ENCODE measurements around the gene MYB. TPM values are rescaled to one million over a fixed set of nuclear protein-coding genes. Genes with fewer than 3 reads are reported as not detected.

MYB gene
- total RNA-seq, 1 donor from 2014 or later, result 0.83 TPM

DNA sequence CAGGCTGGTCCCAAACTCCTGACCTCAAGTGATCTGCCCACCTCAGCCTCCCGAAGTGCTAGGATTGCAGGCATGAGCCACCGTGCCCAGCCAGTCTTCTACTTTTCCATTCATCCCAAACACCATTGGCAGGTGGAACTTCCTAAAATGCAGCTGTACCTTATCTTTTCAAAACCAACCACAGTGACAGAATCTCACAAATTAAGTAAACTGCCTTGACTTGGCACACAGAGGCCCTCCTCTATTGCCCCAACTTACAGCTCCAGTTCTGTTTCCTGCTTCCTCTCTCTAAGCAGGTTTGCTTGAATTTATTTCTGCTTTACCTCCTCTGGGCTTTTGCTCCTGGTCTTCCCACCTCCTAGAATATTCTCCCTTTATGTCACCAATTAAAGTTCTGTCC lies 7.6 kb downstream of the MYB start:
- TF ChIP-seq, protein P1, sequence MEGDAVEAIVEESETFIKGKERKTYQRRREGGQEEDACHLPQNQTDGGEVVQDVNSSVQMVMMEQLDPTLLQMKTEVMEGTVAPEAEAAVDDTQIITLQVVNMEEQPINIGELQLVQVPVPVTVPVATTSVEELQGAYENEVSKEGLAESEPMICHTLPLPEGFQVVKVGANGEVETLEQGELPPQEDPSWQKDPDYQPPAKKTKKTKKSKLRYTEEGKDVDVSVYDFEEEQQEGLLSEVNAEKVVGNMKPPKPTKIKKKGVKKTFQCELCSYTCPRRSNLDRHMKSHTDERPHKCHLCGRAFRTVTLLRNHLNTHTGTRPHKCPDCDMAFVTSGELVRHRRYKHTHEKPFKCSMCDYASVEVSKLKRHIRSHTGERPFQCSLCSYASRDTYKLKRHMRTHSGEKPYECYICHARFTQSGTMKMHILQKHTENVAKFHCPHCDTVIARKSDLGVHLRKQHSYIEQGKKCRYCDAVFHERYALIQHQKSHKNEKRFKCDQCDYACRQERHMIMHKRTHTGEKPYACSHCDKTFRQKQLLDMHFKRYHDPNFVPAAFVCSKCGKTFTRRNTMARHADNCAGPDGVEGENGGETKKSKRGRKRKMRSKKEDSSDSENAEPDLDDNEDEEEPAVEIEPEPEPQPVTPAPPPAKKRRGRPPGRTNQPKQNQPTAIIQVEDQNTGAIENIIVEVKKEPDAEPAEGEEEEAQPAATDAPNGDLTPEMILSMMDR (IDR thresholded peaks at IDR 0.05), result no peak
- H3K36me3 Mint-ChIP-seq (ENCODE audit: unreplicated experiment), result no peaks in the 10 kb centered on the region
- H3K27me3 Mint-ChIP-seq (ENCODE audit: unreplicated experiment), result no peaks in the 10 kb centered on the region
- no peak overlapping the region for H3K4me3 Mint-ChIP-seq (ENCODE audit: unreplicated experiment)
- H3K4me1 Mint-ChIP-seq (ENCODE audit: unreplicated experiment), result peaks cover 3% of the 10 kb centered on the region
- DNase-seq (ENCODE audit: extremely low spot score, unreplicated experiment), result no peak
- H3K9me3 Mint-ChIP-seq (ENCODE audit: unreplicated experiment), result no peaks in the 10 kb centered on the region
- H3K27ac Mint-ChIP-seq (ENCODE audit: unreplicated experiment), result no peak overlapping the region

DNA sequence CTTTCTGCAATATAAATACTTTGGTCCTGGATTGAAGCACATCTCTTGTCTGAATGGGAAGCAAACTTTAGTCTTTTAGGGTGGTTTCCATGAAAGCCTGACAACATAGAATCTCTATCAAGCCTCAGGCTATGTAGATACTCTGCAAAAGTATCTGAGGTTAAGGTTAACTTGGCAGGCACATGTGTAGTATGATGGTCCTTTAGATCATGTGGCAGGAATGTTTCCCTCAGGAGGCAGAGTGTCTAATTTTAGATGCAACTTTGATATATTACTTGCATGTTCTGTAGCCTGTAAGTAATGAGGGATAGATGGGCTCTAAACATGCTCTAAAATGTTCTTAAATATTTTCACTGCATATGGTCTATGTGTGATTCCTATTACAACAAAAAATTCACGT lies 8.2 kb downstream of the MYB start:
- H3K27me3 Mint-ChIP-seq (ENCODE audit: unreplicated experiment), result no peaks in the 10 kb centered on the region
- no peak for DNase-seq (ENCODE audit: extremely low spot score, unreplicated experiment)
- H3K4me1 Mint-ChIP-seq (ENCODE audit: unreplicated experiment), result no peaks in the 10 kb centered on the region
- TF ChIP-seq, protein P1 (IDR thresholded peaks at IDR 0.05), result no peak
- H3K27ac Mint-ChIP-seq (ENCODE audit: unreplicated experiment), result no peak overlapping the region
- no peaks in the 10 kb centered on the region for H3K9me3 Mint-ChIP-seq (ENCODE audit: unreplicated experiment)
- H3K36me3 Mint-ChIP-seq (ENCODE audit: unreplicated experiment), result no peaks in the 10 kb centered on the region
- no peak overlapping the region for H3K4me3 Mint-ChIP-seq (ENCODE audit: unreplicated experiment)

DNA sequence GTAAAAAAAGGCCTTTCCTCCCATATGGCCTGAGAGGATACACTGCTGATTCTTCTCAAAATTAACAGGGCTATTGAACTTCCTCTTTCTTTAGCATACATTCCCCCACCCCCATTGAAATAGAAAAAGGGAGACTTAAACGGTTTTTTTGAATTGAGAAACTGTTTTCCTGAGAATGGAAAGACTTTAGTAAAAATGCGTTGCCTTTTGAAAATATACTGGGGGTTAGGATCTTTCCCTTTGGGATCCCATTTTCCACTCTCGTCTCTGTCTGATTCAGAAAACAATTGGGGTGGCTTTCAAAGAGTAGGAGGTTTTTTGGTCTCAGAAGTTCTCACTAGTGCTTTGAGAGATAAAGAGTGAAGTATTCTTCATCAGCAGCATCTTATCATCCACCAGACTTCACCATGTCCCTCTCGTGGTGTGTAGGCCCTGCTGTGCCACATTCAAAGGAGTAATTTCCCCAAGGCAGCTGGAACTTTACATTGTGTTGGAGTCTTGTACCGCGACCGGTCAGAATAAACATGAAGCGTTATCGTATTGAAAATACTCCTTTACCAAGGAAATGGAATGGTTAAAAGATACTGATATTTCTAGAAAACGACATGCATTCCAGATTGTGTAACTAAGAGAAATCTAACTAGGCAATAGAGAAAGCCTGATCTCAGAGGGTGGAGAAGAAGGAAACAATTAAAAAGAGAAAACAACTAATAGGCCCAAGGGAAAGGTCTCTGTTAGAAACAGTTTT lies 10.6 kb downstream of the MYB start:
- Mint-ChIP-seq H3K27me3 (ENCODE audit: unreplicated experiment) (no peaks in the 10 kb centered on the region), H3K27ac (ENCODE audit: unreplicated experiment) (no peak overlapping the region), H3K4me1 (ENCODE audit: unreplicated experiment) (no peaks in the 10 kb centered on the region), H3K4me3 (ENCODE audit: unreplicated experiment) (no peak overlapping the region), H3K9me3 (ENCODE audit: unreplicated experiment) (no peaks in the 10 kb centered on the region), H3K36me3 (ENCODE audit: unreplicated experiment) (no peaks in the 10 kb centered on the region)
- TF ChIP-seq, protein P1 (IDR thresholded peaks at IDR 0.05), result no peak
- no peak for DNase-seq (ENCODE audit: extremely low spot score, unreplicated experiment)

DNA sequence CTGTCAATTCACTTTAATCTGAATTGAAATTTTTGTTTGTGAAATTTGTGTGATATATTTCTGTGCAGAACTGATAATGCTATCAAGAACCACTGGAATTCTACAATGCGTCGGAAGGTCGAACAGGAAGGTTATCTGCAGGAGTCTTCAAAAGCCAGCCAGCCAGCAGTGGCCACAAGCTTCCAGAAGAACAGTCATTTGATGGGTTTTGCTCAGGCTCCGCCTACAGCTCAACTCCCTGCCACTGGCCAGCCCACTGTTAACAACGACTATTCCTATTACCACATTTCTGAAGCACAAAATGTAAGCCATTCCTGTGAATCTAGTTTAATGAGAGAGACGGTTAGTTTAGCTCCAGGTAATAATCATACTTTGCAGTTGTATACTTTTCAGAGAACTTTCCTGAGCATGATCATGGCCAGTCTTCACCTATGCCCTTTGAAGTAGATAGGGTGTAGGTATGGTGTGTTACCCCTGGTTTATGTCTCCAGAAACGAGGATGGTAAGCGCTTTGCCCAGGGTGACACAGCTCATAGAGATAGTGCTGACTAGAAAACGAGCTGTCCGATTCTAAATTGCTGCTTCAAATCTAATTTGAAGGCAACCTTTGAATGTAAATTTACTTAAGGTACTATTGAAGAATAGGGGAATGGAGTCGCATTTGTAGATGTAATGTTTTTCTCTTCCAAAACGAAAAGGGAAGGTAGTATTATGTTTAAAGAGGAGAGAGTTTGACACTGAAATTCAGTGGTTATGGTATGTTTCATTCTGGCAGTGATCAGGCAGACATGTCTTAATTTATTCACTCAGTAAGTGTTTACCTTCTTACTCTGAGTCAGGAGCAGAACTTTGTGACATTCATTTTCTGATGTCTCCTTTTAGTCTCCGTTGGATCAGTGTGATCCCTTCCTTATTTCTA lies 11.4 kb downstream of the MYB start:
- Mint-ChIP-seq H3K27ac (ENCODE audit: unreplicated experiment) (no peak overlapping the region), H3K36me3 (ENCODE audit: unreplicated experiment) (no peaks in the 10 kb centered on the region), H3K4me3 (ENCODE audit: unreplicated experiment) (no peak overlapping the region), H3K27me3 (ENCODE audit: unreplicated experiment) (no peaks in the 10 kb centered on the region), H3K4me1 (ENCODE audit: unreplicated experiment) (peaks cover 4% of the 10 kb centered on the region), H3K9me3 (ENCODE audit: unreplicated experiment) (no peaks in the 10 kb centered on the region)
- TF ChIP-seq, protein P1 (IDR thresholded peaks at IDR 0.05), result no peak
- DNase-seq (ENCODE audit: extremely low spot score, unreplicated experiment), result no peak

DNA sequence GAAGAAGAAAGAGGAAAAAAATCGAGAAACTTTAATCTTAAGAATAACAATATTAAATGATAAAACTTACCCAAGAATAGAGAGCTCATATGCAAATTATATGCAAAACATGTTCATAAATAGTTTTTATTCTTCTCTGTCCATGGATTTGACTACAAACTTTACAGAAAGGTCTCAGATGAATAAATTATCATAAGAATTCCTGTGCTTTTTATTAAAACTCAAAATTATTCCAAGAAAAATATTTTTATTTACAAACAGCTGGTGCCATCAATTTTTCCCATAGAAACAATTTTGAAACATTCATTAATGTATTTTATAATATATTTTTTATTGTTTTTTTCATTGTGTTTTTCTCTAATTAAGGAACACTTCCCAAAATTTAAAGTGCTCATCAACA lies 12.1 kb downstream of the MYB start:
- DNase-seq (ENCODE audit: extremely low spot score, unreplicated experiment), result no peak
- no peak overlapping the region for H3K4me3 Mint-ChIP-seq (ENCODE audit: unreplicated experiment)
- peaks cover 6% of the 10 kb centered on the region for H3K4me1 Mint-ChIP-seq (ENCODE audit: unreplicated experiment)
- no peaks in the 10 kb centered on the region for H3K9me3 Mint-ChIP-seq (ENCODE audit: unreplicated experiment)
- H3K27me3 Mint-ChIP-seq (ENCODE audit: unreplicated experiment), result no peaks in the 10 kb centered on the region
- no peaks in the 10 kb centered on the region for H3K36me3 Mint-ChIP-seq (ENCODE audit: unreplicated experiment)
- H3K27ac Mint-ChIP-seq (ENCODE audit: unreplicated experiment), result no peak overlapping the region
- TF ChIP-seq, protein P1 (IDR thresholded peaks at IDR 0.05), result no peak
